HEK293 (cell line): Measurements from ENCODE around the gene MAN2B1.

Source experiments
- CTCF ChIA-PET: fragments of 350-600 bp; formaldehyde crosslinking; extraction: SDS; loops from one replicate; lab custom pipeline; 2021; ENCODE audit warnings: antibody characterized with exemption; lab: Yijun Ruan, JAX
- POLR2A ChIA-PET: fragments of 300-600 bp; formaldehyde crosslinking; extraction: SDS; loops from one replicate; lab custom pipeline; 2020; ENCODE audit warnings: antibody characterized with exemption, inconsistent platforms; lab: Yijun Ruan, JAX
- H3K27ac ChIP-seq: fragments of 200-500 bp; sonication (Bioruptor generic); 2 replicates; pipeline ENCODE4 v1.5.1; 2014; ENCODE audit warnings: low read depth, low read length, control low read depth, inconsistent platforms; ENCODE audit errors: extremely low read depth
- H3K36me3 ChIP-seq, 2 experiments: fragments of 200-500 bp in 1 of 2; sonication (Bioruptor generic) in 1 of 2; 1 replicate in 1 of 2; 2 replicates in 1 of 2; pipeline ENCODE4 v1.5.1; 2014 to 2017; ENCODE audit warnings: inconsistent platforms in 2 of 2, low read length in 2 of 2; ENCODE audit not compliant: control insufficient read depth in 2 of 2, insufficient read depth in 1 of 2
- H3K4me1 ChIP-seq: fragments of 200-500 bp; sonication (Bioruptor generic); 2 replicates; pipeline ENCODE4 v1.5.1; 2014; ENCODE audit warnings: mild to moderate bottlenecking, low read length, inconsistent platforms; ENCODE audit not compliant: control insufficient read depth, insufficient read depth
- H3K4me3 ChIP-seq: 2 replicates; pipeline ENCODE4 v1.5.1; 2011; ENCODE audit warnings: low read depth, mild to moderate bottlenecking, control low read depth, low read length, moderate library complexity
- H3K9me3 ChIP-seq: fragments of 200-500 bp; sonication (Bioruptor generic); 2 replicates; pipeline ENCODE4 v1.5.1; 2014; ENCODE audit warnings: low read depth, low read length, inconsistent platforms; ENCODE audit not compliant: control insufficient read depth, insufficient read depth
- IKZF3 ChIP-seq: fragments of 450-650 bp; IDR thresholded peaks from 2 replicates; pipeline ENCODE4 v1.5.0; 2018; ENCODE audit warnings: missing biosample characterization, mild to moderate bottlenecking, missing genetic modification characterization, moderate library complexity
- MYNN ChIP-seq: fragments of 450-650 bp; formaldehyde crosslinking; IDR thresholded peaks from 2 replicates; pipeline ENCODE4 v1.5.1; 2016; ENCODE audit warnings: missing biosample characterization, missing genetic modification characterization, borderline replicate concordance
- PRDM1 ChIP-seq: fragments of 450-650 bp; formaldehyde crosslinking; IDR thresholded peaks from 2 replicates; pipeline ENCODE4; 2016; ENCODE audit warnings: missing biosample characterization, missing genetic modification characterization
- SP3 ChIP-seq: fragments of 450-650 bp; formaldehyde crosslinking; IDR thresholded peaks from 2 replicates; pipeline ENCODE4 v1.5.1; 2016; ENCODE audit warnings: missing biosample characterization, missing genetic modification characterization
- ZBTB17 ChIP-seq: fragments of 450-650 bp; formaldehyde crosslinking; IDR thresholded peaks from 2 replicates; pipeline ENCODE4 v1.5.1; 2016; ENCODE audit warnings: missing biosample characterization, missing genetic modification characterization
- ZNF10 ChIP-seq: fragments of 450-650 bp; formaldehyde crosslinking; IDR thresholded peaks from 2 replicates; pipeline ENCODE4 v1.5.1; 2017; ENCODE audit warnings: missing biosample characterization, missing genetic modification characterization
- ZNF214 ChIP-seq: fragments of 450-650 bp; formaldehyde crosslinking; IDR thresholded peaks from 2 replicates; pipeline ENCODE4 v1.5.1; 2017; ENCODE audit warnings: missing biosample characterization, mild to moderate bottlenecking, missing genetic modification characterization, borderline replicate concordance
- ZXDB ChIP-seq: fragments of 450-650 bp; formaldehyde crosslinking; IDR thresholded peaks from 2 replicates; pipeline ENCODE4 v1.5.1; 2016; ENCODE audit warnings: missing biosample characterization, missing genetic modification characterization
- TF ChIP-seq, protein P1 (sequence below): fragments of 450-650 bp; formaldehyde crosslinking; IDR thresholded peaks from 2 replicates; pipeline ENCODE4 v1.5.1; 2017; ENCODE audit warnings: missing biosample characterization, missing genetic modification characterization
- TF ChIP-seq, protein P2 (sequence below): fragments of 450-650 bp; formaldehyde crosslinking; IDR thresholded peaks from 2 replicates; pipeline ENCODE4 v1.5.1; 2017; ENCODE audit warnings: missing biosample characterization, mild to moderate bottlenecking, missing genetic modification characterization, moderate library complexity
- TF ChIP-seq, protein P3 (sequence below): fragments of 450-650 bp; formaldehyde crosslinking; IDR thresholded peaks from 2 replicates; pipeline ENCODE4 v1.5.1; 2016; ENCODE audit warnings: missing biosample characterization, missing genetic modification characterization

Gene MAN2B1

DNA sequence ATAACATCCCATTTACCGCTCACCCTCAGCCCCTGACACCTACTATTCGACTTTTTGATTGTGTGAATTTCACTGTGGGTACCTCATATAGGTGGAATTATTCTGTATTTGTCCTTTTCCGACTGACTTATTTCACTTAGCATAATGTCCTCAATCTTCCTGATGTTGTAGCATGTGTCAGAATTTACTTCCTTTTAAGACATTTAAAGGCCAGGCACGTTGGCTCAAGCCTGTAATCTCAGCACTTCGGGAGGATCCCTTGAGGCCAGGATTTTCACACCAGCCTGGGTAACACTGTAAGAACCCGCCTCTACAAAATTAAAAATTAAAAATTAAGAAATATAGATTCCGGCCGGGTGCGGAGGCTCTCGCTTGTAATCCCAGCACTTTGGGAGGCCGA is 68.9 kb downstream of the MAN2B1 start:
- TF ChIP-seq ZBTB17 (tag by site-specific recombination) = no peak
- POLR2A ChIA-PET = interaction anchor here (0.6 kb wide), 1 partner anchor 48 kb away, joined by 5 read pairs; no protein-coding TSS in a partner anchor
- no peak overlapping the region for H3K4me3 ChIP-seq
- H3K4me1 ChIP-seq = no peaks in the 10 kb centered on the region
- H3K36me3 ChIP-seq = peaks cover 4 to 27% of the 10 kb centered on the region in 2 experiments; a peak in 2 of 3 replicates
- no peaks in the 10 kb centered on the region for H3K9me3 ChIP-seq
- no peak overlapping the region for H3K27ac ChIP-seq
- CTCF ChIA-PET = interaction anchor here (0.7 kb wide), 2 partner anchors 9 to 510 kb away, joined by 3 read pairs; no protein-coding TSS in a partner anchor

DNA sequence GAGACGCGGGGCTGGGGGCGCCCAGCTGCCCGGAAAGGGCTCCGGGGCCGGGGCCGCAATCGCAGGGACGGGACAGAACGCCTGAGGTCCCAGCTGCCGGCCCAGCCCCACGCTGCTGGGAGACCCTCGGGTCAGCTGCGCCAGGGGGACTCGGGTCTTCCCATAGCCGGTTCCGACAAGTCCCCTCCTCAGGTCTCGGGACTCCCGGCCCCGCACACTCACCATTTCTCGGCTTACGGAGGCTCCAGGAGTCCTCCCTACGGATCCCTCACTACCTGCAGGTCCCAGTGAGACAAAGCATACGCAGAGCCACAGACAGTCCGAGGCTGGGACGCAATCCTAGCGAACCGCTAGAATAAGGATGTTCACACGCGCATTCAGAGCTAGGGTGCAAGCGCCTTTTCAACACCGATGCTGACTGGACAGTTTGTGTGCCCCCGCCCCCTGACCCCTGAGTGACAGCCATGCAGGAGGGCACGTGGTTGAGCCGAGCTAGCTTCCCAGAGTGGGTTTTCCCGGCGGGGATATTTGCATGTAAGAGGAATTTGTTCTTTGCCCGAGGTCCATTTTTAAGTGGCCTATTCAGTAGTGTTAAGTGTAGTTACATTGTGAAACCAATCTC is 69.5 kb downstream of the MAN2B1 start:
- ChIA-PET POLR2A (no interaction called here), CTCF (no interaction called here)
- no peaks in the 10 kb centered on the region for H3K9me3 ChIP-seq
- no peaks in the 10 kb centered on the region for H3K4me1 ChIP-seq
- no peak overlapping the region for H3K4me3 ChIP-seq
- TF ChIP-seq, protein P1, sequence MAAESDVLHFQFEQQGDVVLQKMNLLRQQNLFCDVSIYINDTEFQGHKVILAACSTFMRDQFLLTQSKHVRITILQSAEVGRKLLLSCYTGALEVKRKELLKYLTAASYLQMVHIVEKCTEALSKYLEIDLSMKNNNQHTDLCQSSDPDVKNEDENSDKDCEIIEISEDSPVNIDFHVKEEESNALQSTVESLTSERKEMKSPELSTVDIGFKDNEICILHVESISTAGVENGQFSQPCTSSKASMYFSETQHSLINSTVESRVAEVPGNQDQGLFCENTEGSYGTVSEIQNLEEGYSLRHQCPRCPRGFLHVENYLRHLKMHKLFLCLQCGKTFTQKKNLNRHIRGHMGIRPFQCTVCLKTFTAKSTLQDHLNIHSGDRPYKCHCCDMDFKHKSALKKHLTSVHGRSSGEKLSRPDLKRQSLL (tag by site-specific recombination) = no peak
- no peak for TF ChIP-seq MYNN (tag by site-specific recombination)
- TF ChIP-seq, protein P2, sequence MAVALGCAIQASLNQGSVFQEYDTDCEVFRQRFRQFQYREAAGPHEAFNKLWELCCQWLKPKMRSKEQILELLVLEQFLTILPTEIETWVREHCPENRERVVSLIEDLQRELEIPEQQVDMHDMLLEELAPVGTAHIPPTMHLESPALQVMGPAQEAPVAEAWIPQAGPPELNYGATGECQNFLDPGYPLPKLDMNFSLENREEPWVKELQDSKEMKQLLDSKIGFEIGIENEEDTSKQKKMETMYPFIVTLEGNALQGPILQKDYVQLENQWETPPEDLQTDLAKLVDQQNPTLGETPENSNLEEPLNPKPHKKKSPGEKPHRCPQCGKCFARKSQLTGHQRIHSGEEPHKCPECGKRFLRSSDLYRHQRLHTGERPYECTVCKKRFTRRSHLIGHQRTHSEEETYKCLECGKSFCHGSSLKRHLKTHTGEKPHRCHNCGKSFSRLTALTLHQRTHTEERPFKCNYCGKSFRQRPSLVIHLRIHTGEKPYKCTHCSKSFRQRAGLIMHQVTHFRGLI = no peak
- TF ChIP-seq ZNF10 (tag by site-specific recombination) = no peak
- TF ChIP-seq PRDM1 (tag by site-specific recombination) = no peak
- TF ChIP-seq, protein P3, sequence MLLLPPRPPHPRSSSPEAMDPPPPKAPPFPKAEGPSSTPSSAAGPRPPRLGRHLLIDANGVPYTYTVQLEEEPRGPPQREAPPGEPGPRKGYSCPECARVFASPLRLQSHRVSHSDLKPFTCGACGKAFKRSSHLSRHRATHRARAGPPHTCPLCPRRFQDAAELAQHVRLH (tag by site-specific recombination) = no peak
- no peak for TF ChIP-seq SP3 (tag by site-specific recombination)
- no peak for TF ChIP-seq ZXDB (tag by site-specific recombination)
- no peak for TF ChIP-seq ZNF214 (tag by site-specific recombination)
- TF ChIP-seq IKZF3 (tag by site-specific recombination) = no peak
- H3K27ac ChIP-seq = no peak overlapping the region
- H3K36me3 ChIP-seq = peaks cover 4 to 25% of the 10 kb centered on the region in 2 experiments; a peak in 2 of 3 replicates
